AG08395 (cell line): ENCODE results near the gene BAIAP3.

Experiments used
- DNase-seq: peaks from one replicate; pipeline ENCODE4 v3.0.0; 2012; ENCODE audit warnings: mixed read lengths, low spot score

BAIAP3 gene

DNA sequence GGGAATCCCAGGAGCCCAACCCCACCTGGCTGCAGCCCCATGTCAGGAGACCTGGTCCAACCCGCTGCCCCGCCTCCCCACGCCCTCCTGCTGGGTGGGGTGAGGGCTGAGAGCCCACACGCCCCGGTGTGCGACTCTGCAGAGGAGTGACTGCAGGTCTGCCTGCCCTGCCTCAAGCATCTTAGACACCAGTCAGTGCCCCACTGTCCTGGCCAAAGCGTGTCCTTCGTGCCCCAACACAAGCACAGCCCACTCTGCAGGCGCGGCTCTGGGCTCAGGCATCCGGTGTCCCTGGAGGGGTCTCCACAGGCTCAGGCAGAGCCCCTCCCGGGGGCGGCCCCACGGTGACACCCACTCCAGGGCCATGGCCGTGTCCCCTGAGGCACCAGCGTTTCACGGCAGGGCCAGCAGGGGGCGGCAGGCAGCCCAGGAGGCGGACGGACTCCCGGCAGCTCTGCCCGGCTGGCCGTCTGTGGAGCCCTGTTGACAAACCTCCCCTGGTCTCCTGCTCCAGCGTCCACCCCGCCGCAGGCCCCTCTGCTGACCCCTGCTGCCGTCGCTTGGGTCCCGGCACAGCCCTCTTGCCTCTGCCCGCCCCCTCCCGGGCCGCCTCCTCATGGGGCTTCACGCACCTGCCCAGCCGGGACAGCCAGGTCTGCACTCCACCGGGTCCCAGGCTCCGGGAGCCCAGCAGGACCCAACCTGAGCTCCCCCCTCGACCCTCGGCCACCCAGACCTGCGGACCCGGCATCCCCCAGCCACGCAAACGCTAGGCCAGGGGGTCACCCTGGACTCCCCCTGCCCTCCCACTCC lies 32.6 kb upstream of the BAIAP3 start:
- peak; percentile 86 for DNase-seq

DNA sequence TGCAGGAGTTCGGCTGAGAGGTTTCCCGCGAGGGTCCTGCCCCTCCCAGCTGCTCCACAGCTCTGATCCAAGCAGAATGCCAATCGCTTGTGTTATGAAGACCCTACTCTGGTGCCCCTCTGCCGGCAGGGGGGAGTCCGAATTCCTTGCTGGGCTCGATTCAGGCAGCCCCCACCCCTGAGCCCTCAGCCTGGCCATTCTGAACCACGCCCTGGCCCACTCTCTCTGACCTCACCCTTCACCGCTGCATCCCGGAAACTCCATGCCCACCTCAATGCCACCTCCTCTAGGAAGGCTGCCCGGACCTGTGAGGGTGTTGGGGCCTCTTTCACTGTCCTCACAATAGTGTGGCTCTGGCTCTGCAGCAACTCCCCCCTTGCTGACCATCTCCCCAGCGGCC lies 31.9 kb upstream of the BAIAP3 start:
- no peak for DNase-seq

DNA sequence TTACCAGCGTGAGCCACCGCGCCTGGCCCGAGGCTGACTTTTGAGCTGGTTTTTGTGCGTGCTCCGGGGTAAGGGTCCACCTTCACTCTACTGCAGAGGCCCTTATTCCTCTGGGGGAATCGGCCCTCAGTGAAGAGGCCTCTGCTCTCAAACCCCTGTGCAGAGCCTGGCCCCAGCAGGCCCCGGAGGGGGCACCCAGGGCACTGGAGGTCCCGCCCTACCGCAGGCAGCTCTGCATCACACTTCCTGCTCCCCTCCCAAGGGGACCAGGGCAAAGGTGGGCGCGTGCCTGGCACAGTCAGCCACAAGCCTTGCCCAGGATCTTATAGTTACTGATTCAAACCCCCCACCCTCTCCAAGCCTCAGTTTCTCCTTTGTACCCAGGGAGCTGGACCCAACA lies 27.6 kb upstream of the BAIAP3 start:
- no peak for DNase-seq

DNA sequence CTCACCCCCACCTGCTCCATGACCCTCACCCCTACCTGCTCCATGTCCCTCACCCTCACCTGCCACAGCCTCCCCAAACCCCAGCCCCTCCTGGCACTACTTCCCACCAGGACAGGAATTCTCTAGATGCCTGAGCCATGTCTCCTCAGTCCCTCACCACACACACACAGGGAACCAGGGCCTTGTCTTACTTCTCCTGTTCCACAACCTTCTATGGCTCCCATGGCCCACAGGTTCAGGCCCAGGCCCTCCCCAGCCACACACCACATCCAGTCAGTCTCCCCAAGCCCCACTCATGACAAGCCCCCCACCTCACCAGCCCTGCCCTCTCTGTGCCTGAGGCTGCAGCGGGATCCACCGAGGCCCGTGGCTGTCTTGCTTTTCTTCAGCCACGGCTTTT lies 27.1 kb upstream of the BAIAP3 start:
- no peak for DNase-seq

DNA sequence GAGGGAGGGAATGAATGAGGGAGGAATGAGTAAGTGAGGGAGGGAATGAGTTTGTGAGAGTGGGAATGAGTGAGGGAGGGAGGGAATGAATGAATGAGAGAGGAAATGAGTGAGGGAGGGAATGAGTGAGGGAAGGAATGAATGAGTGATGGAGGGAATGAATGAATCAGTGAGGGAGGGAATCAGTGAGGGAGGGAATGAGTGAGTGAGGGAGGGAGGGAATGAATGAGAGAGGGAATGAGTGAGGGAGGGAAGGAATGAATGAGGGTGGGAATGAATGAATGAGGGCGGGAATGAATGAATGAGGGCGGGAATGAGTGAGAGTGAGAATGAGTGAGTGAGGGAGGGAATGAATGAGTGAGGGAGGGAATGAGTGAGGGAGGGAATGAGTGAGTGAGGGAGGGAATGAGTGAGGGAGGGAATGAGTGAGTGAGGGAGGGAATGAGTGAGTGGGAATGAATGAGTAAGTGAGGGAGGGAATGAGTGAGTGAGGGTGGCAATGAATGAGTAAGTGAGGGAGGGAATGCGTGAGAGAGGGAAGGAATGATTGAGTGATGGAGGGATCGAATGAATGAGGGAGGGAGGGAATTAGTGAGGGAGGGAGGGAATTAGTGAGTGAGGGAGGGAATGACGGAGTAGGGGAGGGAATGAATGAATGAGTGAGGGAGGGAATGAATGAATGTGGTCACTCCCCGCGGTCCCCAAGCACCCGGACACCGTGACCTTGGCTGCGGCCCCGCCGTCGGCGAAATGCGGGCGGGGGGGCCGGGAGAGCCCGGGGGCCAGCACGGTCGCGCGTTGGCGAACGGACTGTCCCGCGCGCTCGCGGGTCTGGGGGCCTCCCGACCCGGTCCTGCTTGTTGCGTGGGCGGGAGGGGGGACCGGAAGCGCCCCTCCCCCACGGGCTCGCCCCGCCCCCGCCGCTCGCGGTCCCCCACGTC lies 25.1 kb upstream of the BAIAP3 start:
- no peak for DNase-seq

DNA sequence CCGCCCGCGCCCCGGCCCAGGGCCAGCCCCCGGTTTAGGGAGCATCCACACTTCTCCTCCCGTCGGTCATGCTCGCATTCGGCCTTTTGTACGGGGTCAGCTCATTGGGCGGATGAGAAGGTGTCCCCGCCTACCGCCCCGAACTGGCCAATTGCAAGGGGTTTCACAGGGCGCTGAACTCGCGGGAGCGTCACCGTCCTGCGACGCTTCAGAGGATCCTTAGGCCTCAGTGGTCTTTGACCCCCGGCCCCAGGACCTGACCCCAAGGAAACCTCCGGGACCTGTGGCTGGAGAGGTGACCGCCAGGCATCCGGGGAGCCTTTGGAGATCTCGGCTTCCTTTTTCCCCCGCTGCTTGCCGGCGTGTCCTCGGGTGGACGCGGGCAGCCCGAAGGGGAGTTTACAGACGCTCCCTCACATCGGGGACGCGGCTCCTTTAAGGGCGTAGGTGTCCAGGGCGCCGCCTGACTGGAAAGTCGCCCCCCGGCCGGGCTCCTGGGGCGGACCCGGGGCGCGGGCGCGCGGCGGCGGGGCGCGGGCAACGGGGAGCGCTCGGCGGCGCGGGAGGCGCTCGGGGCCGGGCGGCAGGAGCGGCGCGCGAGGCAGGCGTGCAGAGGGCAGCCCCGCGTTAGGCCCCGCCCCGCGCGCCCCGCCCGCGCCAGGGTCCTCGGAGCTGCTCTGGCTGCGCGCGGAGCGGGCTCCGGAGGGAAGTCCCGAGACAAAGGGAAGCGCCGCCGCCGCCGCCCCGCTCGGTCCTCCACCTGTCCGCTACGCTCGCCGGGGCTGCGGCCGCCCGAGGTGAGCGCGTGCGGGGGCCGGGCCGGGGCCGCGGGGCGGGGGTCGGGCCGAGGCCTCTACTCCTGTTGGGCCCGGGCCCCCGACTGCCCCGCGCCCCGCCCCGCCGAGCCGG lies 24.2 kb upstream of the BAIAP3 start, which contains the start of gene UBE2I:
UBE2I (plus strand) TSS at position 660 of the 909 bp plus-strand sequence. CDS start 4,395 bp downstream, outside the sequence.
- DNase-seq = peak; percentile 99

DNA sequence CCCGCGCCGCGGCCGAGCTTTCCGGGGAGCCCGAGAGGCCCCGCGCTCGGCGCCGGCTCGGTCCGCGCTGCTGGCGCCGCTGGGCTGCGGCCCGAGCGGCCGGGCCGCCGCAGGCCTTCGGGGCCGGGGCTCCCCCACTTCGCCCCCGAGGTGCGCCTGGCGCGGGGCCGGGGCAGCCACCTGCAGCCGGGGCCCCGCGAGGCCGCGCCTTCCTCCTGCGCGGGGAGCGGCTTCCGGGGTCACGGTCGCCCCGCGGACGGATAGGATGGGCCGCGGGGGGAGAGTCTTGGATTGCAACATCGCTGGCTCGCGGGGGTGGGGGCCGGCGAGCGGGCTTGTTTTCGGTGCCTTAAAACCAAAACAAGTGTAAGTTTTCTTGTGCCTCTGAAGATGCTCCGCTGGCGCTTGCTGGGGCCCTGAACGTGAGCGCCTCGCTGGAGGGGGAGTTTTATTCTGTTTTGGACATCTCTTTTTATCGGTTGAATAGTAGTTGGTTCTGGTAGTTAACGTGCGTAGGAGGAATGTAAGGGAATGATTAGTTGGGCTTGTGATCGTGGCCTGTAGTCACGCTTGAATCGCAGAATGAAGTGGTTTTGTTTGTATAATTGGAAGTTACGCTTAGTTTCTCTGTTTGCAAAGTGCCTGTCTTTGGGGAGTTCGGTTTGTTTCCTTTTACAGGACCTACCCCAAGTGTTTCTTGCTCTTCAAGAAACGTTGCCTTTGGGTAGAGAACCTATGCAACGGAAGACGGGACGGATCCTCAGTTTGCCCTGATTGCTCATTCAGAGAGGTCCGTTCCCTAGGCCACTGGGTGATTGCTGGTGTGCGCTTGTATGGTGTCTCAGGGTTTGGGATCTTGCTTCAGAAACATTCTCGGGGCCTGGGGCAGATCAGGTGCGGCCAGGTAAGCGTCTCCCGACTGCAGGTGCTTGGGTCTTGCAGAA lies 23.3 kb upstream of the BAIAP3 start:
- peak; percentile 40 for DNase-seq

DNA sequence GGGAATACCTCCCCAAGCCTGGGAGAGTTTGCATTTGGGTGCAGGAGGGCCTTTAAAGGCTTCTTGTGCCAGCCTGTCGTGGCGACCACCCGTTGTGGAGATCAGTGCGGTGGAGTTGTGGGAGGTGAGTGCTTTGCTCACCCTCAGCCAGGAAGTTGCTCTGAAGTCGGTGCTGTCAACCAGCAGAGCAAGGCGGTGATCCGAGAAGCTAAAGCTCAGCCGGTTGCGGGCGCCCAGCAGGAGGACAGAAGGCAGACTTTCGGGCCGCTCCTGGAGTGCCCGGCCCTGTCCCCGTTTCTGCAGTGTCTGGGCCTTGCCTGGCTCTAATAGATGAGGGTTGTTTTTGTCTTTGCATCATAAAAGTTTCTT lies 22.6 kb upstream of the BAIAP3 start:
- no peak for DNase-seq

DNA sequence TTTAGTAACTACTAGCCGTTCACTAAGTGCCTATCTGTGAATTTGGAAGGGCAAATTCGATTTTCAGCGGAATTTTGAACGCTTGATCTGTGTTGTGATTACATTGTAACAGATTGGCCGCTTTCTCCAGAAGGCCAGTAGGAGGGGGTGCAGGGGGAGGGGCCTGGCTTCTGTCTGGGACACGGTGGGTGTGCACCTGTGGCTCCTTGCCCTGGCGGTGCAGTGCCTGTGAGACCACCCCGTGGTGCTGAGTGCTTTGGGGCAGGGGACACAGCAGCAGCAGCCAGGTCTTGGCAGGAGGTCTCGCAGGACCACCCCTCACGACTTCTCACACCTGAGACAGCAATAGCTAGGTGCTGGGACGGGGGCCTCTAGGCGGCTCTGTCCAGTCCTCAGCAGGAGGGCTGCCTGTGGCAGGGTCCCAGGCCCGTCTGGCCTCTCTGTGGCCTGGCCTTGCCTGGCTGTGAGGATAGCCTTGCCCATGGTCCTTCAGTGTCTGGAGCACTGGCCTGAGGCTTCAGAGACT lies 22.2 kb upstream of the BAIAP3 start:
- DNase-seq = no peak

DNA sequence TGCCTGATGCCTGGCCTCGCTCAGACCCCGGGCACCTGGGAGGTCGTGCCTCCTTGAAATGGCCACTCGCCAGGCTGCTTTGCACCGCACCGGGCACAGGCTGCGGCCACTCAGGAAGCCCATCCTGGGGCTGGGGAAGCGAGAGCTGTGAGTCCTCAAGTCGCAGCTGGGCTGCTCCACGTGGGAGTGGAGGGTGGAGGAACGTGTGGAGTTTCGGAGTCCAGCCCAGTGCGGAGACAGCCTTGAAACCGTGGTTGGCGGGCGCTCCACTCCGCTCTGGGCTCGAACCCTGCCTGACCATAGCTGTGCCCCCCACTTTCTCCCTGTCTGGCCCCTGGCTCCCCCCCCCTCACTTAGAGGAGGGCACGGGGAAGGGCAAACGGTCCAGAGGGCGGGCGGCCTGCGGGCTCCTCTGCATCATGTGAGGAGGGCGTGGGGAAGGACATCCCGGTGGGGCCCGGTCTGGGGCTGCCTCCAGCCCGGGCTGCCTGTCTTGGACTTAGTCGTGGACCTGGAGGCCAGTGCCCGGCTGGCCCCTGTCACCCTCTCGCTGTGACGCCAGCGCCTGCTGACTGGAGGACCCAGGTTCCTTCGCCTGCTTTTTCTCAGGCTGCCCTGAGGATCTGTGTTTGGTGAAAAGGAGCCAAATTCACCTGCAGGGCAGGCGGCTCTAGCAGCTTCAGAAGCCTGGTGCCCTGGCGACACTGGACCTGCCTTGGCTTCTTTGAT lies 21.5 kb upstream of the BAIAP3 start:
- peak; percentile 26 for DNase-seq

DNA sequence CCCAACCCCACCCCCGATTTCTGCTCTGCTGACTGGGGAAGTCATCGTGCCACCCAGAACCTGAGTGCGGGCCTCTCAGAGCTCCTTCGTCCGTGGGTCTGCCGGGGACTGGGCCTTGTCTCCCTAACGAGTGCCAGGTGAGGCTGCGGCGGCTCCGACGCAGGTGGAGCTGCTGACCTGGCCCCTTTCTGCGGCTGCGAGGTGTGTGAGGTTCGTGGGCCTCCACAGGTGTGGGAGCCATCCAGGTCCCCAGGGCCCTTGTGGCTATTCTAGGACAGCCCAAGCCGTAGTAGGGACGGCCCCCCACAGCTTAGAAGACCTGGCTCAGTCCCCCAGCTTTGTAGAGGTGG lies 21.0 kb upstream of the BAIAP3 start:
- no peak for DNase-seq

DNA sequence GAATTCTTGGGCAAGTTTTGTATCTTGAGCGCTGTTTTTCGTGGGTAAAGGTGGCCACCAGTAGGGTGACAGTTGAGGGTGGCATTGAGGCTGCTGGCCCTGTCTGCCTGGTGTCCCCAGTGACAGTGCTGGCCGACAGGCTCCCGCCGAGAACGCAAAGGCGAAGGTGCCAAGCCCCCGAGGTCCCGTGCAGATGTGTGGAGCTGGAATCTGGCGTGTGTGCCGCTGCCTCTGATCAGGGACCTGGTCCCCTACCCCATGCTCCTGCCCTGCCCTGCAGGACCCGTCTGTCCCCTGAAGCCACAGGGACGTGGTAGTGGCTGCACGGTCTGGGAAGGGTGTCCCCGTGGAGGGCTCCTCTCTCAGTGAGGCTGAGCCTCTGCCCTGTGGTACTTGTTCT lies 20.5 kb upstream of the BAIAP3 start:
- no peak for DNase-seq

DNA sequence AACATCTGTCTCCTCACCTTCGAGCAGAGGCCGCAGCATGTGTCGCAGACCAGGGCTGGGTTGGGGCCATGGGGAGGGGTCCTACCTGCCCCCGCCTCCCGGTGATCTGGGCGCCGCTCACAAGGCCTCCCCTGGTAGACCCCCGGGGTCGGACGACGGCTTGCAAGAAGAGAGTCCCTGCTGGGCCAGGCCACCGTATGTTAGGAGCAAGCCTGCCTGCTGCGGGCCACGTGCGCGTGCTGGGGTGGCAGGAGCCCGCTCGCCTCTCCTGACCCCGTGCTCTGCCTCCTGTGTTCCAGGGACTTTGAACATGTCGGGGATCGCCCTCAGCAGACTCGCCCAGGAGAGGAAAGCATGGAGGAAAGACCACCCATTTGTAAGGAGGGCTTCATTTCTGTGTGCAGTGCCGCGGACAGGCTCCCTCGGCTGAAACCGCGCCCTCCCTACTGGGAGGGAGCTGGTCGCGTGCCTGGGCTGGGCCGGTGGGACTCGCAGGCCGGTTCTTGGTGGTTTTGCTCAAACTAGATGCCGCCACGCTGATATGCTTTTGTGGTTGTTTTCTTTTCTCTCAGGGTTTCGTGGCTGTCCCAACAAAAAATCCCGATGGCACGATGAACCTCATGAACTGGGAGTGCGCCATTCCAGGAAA lies 19.6 kb upstream of the BAIAP3 start:
- DNase-seq = no peak

DNA sequence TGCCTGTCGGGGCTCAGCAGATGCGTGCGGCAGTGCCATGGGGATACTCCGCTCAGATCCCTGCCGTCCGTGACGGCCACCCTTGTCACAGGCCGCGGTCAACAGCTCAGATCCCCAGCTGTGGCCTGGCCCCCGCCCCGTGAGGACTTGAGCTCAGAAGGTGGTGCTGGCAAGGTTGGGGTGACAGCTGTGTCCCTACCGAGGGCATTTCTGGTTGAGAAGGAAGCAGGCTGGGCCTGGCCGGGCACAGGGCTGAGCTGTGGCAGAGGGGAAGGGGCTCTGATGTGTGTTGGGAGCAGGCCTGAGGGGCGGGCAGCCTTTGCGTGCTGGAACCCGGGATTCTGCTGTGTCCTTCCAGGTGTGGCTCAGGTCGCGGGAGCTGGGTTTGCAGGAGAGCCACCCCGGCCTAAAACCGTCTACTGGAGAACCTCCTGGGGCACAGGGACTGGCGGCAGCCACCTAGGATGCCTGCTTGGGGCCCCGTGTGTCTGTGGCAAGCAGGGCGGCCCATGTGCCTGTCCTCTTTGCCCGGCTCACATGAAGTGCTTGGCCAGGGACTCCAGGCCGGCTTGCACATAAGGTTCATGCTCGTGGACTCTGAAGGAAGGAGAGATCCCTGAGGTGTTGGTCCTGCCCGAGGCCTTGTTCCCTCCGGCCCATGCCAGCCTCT lies 18.9 kb upstream of the BAIAP3 start:
- DNase-seq = no peak

DNA sequence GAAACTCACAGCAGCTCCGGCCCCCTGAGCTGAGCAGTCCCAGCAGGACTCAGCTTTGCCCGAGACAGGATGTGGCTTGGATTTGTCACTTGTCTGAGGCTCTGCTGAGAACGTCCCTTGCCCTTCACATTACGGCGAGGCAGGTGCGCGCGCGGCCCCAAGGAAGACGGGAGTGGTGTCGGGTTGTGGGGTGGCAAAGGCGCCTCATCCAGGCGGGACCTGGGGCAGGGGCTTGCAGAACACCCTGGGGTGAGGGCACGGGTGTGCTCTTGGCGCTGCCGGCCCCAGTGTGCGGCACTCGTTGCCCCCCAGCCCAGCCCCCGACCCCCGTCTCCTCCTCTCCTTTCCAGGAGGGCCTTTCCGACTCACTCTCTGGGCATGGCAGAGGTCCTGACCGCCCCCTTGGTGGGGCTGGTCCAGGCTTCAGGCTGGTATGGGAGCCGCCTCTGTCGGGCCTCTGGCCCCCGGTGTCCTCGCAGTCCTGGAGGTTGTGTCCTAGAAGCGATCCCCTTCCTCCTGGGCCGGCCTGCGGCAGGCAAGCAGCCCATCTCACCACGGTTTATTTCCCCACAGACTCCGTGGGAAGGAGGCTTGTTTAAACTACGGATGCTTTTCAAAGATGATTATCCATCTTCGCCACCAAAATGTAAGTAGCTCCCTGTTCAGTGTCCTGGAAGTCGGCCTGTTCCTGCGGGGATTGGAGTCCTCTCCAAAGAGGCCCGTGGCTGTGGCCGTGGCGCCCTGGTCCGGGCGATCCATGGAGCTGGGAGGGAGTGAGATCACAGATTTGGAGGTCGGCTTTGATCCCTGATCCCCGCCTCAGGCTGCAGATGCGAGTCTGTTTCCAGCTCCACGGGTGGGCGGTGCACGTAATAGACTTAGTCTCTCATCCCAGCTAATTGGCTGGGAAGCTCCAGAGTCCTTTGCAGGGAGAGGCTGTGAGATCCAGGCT lies 18.1 kb upstream of the BAIAP3 start:
- DNase-seq = no peak

DNA sequence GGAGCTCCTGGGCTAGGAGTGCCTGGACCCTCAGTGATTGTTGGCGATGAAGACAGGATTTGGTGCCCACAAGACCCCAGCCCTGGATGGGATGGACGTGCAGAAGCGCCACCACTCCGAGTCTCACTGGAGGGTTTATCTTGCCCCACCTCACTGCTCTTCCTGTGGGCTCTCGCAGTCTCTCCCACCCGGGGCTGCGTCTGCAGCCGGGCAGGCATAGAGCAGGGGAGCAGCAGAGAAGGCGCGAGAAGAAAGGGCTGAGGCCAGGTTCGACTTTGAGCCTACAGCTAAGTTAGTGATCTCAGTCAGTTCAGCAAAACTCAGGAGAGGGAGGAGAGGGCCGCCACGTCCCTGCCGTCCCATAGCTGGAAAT lies 17.4 kb upstream of the BAIAP3 start:
- DNase-seq = no peak

DNA sequence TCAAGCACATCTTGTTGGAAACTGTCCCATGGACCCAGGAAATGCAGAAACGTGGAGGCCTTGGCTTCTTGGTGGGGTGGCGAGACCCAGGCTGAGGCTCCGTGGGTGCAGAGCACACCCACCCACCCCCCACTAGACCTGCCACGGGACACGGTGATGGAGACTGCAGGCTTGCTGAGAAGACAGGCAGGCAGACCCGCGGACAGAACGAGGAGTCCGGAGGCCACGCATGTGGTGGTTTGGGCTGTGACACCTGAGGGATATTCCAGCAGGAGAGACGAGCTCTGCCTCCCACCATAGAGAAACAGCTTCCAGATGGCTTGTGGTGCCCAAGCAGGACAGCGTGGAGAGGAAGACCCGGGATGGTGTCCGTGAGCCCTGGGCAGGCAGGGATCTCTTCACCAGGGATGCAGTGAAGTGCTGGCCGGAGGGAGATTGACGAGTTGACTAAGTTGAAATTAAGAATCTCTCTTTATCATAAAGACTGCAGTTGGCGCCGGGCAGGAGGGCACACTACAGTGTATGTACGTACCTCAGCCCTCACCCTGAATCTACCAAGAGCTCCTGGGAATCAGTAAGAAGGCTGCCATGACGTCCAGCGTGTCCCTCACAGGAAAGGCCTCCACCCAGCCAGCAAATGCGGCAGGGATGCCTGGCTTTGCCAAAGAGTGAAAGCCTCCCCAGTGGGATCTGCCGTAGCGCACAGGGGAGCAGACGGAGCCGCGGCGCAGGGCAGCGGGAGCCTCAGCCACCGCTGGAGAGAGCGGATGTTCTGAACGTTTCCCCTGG lies 15.8 kb upstream of the BAIAP3 start:
- DNase-seq = no peak
